ENCODE measurements around the gene HARS2. TPM values are rescaled to one million over a fixed set of nuclear protein-coding genes. Genes with fewer than 3 reads are reported as not detected.
A peak's percentile ranks its signal among the peaks of the same experiment; 100 is the strongest.

Gene HARS2
- total RNA-seq, 1 donor = 28.6 TPM

- TF ChIP-seq CTCF (IDR thresholded peaks at IDR 0.05; ENCODE audit: extremely low read depth, low read depth, low read length) = no peak
- peak; percentile 88 for DNase-seq (ENCODE audit: insufficient read length, low spot score, missing footprints)
These were observed 34.7 kb downstream of the HARS2 start for GRCh38 chr5:140725799-140726471.

GRCh38 chr5:140733098-140733497, 41.8 kb downstream of the HARS2 start:
- Histone ChIP-seq H3K9me3 (ENCODE audit: low read depth, low read length) (no peaks in the 10 kb centered on the region), H4K20me1 (ENCODE audit: insufficient read depth, low read length) (no peaks in the 10 kb centered on the region), H3K4me2 (ENCODE audit: insufficient read depth, low read length) (no peak overlapping the region), H3K79me2 (ENCODE audit: insufficient read depth, low read length) (no peaks in the 10 kb centered on the region), H3K27me3 (ENCODE audit: insufficient read depth, low read length) (peaks cover 5% of the 10 kb centered on the region), H2AFZ (ENCODE audit: low read length) (no peak overlapping the region), H3K36me3 (ENCODE audit: insufficient read depth, low read length) (no peaks in the 10 kb centered on the region), H3K4me1 (ENCODE audit: insufficient read depth, low read length) (no peaks in the 10 kb centered on the region), H3K27ac (ENCODE audit: low read depth, low read length) (no peak overlapping the region), H3K4me3 (ENCODE audit: insufficient read depth, low read length) (no peak overlapping the region)
- no peak for DNase-seq (ENCODE audit: insufficient read length, low spot score, missing footprints)
- no peak for TF ChIP-seq CTCF (IDR thresholded peaks at IDR 0.05; ENCODE audit: extremely low read depth, low read depth, low read length)

More at GRCh38 chr5:140725799-140726471, 34.7 kb downstream of the HARS2 start:
- Histone ChIP-seq H3K27me3 (ENCODE audit: insufficient read depth, low read length) (no peaks in the 10 kb centered on the region), H3K27ac (ENCODE audit: low read depth, low read length) (peak overlapping the region; percentile 10), H3K79me2 (ENCODE audit: insufficient read depth, low read length) (no peaks in the 10 kb centered on the region), H3K4me1 (ENCODE audit: insufficient read depth, low read length) (no peaks in the 10 kb centered on the region), H3K9me3 (ENCODE audit: low read depth, low read length) (no peaks in the 10 kb centered on the region), H4K20me1 (ENCODE audit: insufficient read depth, low read length) (no peaks in the 10 kb centered on the region), H3K4me2 (ENCODE audit: insufficient read depth, low read length) (peak overlapping the region; percentile 83), H3K36me3 (ENCODE audit: insufficient read depth, low read length) (no peaks in the 10 kb centered on the region), H3K4me3 (ENCODE audit: insufficient read depth, low read length) (peak overlapping the region; percentile 71), H2AFZ (ENCODE audit: low read length) (peak overlapping the region; percentile 86)

- Histone ChIP-seq H3K27ac (ENCODE audit: low read depth, low read length) (no peak overlapping the region), H3K27me3 (ENCODE audit: insufficient read depth, low read length) (peaks cover 5% of the 10 kb centered on the region), H4K20me1 (ENCODE audit: insufficient read depth, low read length) (no peaks in the 10 kb centered on the region), H3K4me1 (ENCODE audit: insufficient read depth, low read length) (no peaks in the 10 kb centered on the region), H3K4me3 (ENCODE audit: insufficient read depth, low read length) (no peak overlapping the region), H2AFZ (ENCODE audit: low read length) (no peak overlapping the region), H3K9me3 (ENCODE audit: low read depth, low read length) (no peaks in the 10 kb centered on the region), H3K79me2 (ENCODE audit: insufficient read depth, low read length) (no peaks in the 10 kb centered on the region), H3K4me2 (ENCODE audit: insufficient read depth, low read length) (no peak overlapping the region), H3K36me3 (ENCODE audit: insufficient read depth, low read length) (no peaks in the 10 kb centered on the region)
- no peak for DNase-seq (ENCODE audit: insufficient read length, low spot score, missing footprints)
- peak; percentile 48 for TF ChIP-seq CTCF (IDR thresholded peaks at IDR 0.05; ENCODE audit: extremely low read depth, low read depth, low read length)
These were observed 43.1 kb downstream of the HARS2 start for GRCh38 chr5:140734354-140734753.

GRCh38 chr5:140737486-140737885, 46.2 kb downstream of the HARS2 start:
- Histone ChIP-seq H3K36me3 (ENCODE audit: insufficient read depth, low read length) (no peaks in the 10 kb centered on the region), H3K79me2 (ENCODE audit: insufficient read depth, low read length) (no peaks in the 10 kb centered on the region), H3K4me1 (ENCODE audit: insufficient read depth, low read length) (no peaks in the 10 kb centered on the region), H4K20me1 (ENCODE audit: insufficient read depth, low read length) (no peaks in the 10 kb centered on the region), H3K4me2 (ENCODE audit: insufficient read depth, low read length) (no peak overlapping the region), H3K4me3 (ENCODE audit: insufficient read depth, low read length) (no peak overlapping the region), H3K27me3 (ENCODE audit: insufficient read depth, low read length) (peaks cover 5% of the 10 kb centered on the region), H2AFZ (ENCODE audit: low read length) (no peak overlapping the region), H3K9me3 (ENCODE audit: low read depth, low read length) (no peaks in the 10 kb centered on the region), H3K27ac (ENCODE audit: low read depth, low read length) (no peak overlapping the region)
- DNase-seq (ENCODE audit: insufficient read length, low spot score, missing footprints) = no peak
- TF ChIP-seq CTCF (IDR thresholded peaks at IDR 0.05; ENCODE audit: extremely low read depth, low read depth, low read length) = no peak
